DND-41 (cell line): ENCODE data around the gene SHFL.

Source experiments
- CTCF ChIP-seq: IDR thresholded peaks from 2 replicates; pipeline ENCODE4 v1.5.1; 2012; ENCODE audit warnings: borderline replicate concordance, low read length, moderate library complexity, mild to moderate bottlenecking; ENCODE audit not compliant: poor library complexity, severe bottlenecking; ENCODE audit errors: extremely low read depth
- EZH2 ChIP-seq: IDR thresholded peaks from 3 replicates; pipeline ENCODE4 v1.6.1; 2012; ENCODE audit warnings: borderline replicate concordance, low read depth, mild to moderate bottlenecking, moderate library complexity, low read length, inconsistent platforms; ENCODE audit not compliant: severe bottlenecking

DNA sequence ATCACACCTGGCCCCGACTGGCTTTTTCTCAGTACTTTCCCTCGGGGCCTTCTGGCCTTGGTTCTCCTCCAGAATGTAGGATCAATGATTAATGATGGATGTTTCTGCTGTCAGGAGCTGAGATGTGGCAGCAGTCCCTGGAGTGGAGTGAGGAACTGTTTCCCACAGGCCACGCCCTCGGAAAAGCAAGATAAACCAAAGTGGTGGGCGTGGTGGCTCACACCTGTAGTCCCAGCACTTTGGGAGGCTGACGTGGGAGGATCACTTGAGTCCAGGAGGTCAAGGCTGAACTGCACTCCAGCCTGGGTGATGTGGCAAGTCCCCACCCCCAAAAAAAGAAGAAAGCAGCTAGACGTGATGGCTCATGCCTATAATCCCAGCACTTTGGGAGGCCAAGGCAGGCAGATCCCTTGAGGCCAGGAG, 7.1 kb upstream of the SHFL start:
- TF ChIP-seq CTCF (no peak), EZH2 (no peak)
